GM23248 (cell line): ENCODE measurements around the gene FCER2.

Experiments
- EZH2 ChIP-seq: fragments of 200-600 bp; sonication (generic); IDR thresholded peaks from 2 replicates; pipeline ENCODE4 v1.6.1; 2018; ENCODE audit warnings: antibody characterized with exemption, mild to moderate bottlenecking; ENCODE audit not compliant: insufficient read depth, poor library complexity, severe bottlenecking
- EZH2phosphoT487 ChIP-seq: fragments of 200-600 bp; sonication (generic); IDR thresholded peaks from 2 replicates; pipeline ENCODE4 v1.6.1; 2018; ENCODE audit warnings: antibody characterized with exemption, moderate library complexity, mild to moderate bottlenecking, low read depth; ENCODE audit not compliant: insufficient read depth

- TF ChIP-seq EZH2 (no peak), EZH2phosphoT487 (no peak)
These were observed 41.1 kb upstream of the FCER2 start for GRCh38 chr19:7742991-7743390.
